Esophagus muscularis mucosa (tissue), 3 donors: ENCODE measurements around the gene TXNRD3.

Source experiments
- CTCF ChIP-seq, 3 experiments: fragments of 200-600 bp in 2 of 3; fragments of 450-650 bp in 1 of 3; sonication (generic) in 2 of 3; IDR thresholded peaks; one replicate each; pipeline ENCODE4 v1.5.1; 2017 to 2019; ENCODE audit warnings: antibody characterized with exemption in 3 of 3, mild to moderate bottlenecking in 2 of 3, moderate library complexity in 1 of 3
- POLR2AphosphoS5 ChIP-seq, 2 donors: sonication (generic); formaldehyde crosslinking; IDR thresholded peaks; one replicate each; pipeline ENCODE4 v1.6.1; 2017; ENCODE audit warnings: antibody characterized with exemption in 2 of 2

- no peak for TF ChIP-seq CTCF (IDR thresholded peaks at IDR 0.05)
- TF ChIP-seq POLR2AphosphoS5 (IDR thresholded peaks at IDR 0.05): no peak
Measured at GRCh38 chr3:126636436-126636835, 18.5 kb downstream of the TXNRD3 start.
